GM12891 (cell line): ENCODE data around the gene DGKZ.

ENCODE experiments used
- DNase-seq: peaks from one replicate; pipeline ENCODE4 v3.0.0; 2011; ENCODE audit warnings: low spot score; ENCODE audit not compliant: insufficient read length
- FAIRE-seq: peaks from 2 replicates; lab custom pipeline; 2011; peaks lifted over from hg19 to GRCh38; lab: Jason Lieb, UNC
- PAX5 ChIP-seq: IDR thresholded peaks from 2 replicates; pipeline ENCODE4 v1.6.1; 2011; ENCODE audit warnings: low read length, moderate library complexity, mild to moderate bottlenecking; ENCODE audit not compliant: insufficient read depth, severe bottlenecking
- POLR2A ChIP-seq: IDR thresholded peaks from 2 replicates; pipeline ENCODE4 v1.6.1; 2011; ENCODE audit warnings: low read depth, low read length, control low read depth
- POLR2AphosphoS5 ChIP-seq: IDR thresholded peaks from 2 replicates; pipeline ENCODE4 v1.6.1; 2011; ENCODE audit warnings: low read depth, low read length, control low read depth
- POU2F2 ChIP-seq: IDR thresholded peaks from 2 replicates; pipeline ENCODE4 v1.6.1; 2011; ENCODE audit warnings: low read depth, mild to moderate bottlenecking, control low read depth, low read length, moderate library complexity
- SPI1 ChIP-seq: IDR thresholded peaks from 2 replicates; pipeline ENCODE4 v1.6.1; 2011; ENCODE audit warnings: low read depth, low read length, control low read depth
- TAF1 ChIP-seq: IDR thresholded peaks from 2 replicates; pipeline ENCODE4 v1.6.1; 2011; ENCODE audit warnings: low read depth, low read length, control low read depth

The DGKZ gene

DNA sequence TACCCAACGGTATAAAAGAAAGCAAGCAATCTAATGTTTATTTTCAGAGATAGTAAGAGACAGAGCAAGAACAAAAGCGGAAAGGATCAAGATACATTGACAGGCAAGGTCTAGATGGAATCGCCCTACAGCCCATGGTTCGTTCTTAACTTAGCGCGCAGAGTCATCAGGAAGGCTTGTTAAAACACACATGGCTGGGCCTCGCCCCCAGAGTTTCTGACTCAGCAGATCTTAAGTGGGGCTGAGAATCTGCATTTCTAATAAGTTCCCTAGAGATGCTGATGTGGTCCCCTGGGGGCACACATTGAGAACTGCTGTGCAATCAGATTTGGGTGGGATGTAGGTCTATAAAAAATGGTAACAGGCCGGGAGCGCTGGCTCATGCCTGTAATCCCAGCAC lies 80.1 kb downstream of the DGKZ start:
- FAIRE-seq: no peak
- TF ChIP-seq POU2F2 (no peak), PAX5 (no peak), TAF1 (no peak), POLR2AphosphoS5 (no peak), SPI1 (no peak), POLR2A (no peak)
- DNase-seq: no peak

- TF ChIP-seq TAF1 (no peak), POLR2AphosphoS5 (no peak), SPI1 (no peak), PAX5 (no peak), POLR2A (no peak), POU2F2 (no peak)
- DNase-seq (no peak), FAIRE-seq (no peak)
Observed at GRCh38 chr11:46429717-46430116, 82.5 kb downstream of the DGKZ start.
